Measurements from ENCODE around the gene ERVK3-1.

Gene ERVK3-1

DNA sequence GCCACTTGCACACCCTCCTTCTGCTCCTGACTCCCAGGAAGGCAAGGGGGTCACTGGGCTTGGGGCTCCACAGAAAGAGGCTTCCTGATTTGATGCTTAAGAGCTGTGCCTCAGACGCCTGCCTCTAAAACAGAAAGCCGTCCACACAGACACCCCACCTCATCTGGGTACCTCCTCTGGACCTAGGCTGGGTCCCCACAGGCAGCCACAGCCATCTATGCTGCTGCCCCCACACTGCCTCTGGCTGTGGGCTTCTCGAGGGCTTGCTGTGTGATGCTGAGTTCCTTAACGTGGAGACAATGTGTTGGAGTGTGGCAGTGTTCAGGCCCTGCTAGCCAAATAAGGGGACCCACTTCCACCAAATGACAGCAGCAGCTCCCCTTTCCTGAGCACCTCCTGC, 13.1 kb downstream of the ERVK3-1 start:
- no peak overlapping the region for H3K9ac ChIP-seq (ENCODE audit: low read depth, low read length, poor library complexity)
- H2AFZ ChIP-seq (ENCODE audit: low read length): no peak overlapping the region
- H3K4me3 ChIP-seq (ENCODE audit: low read length in 2 of 2): no peak overlapping the region
- H3K36me3 ChIP-seq (replicated peaks in 1 of 2; ENCODE audit: control insufficient read depth in 2 of 2, insufficient read depth in 2 of 2, low read length in 2 of 2): peaks cover 26 to 67% of the 10 kb centered on the region in 2 donors
- H2AK5ac ChIP-seq (ENCODE audit: low read depth, low read length): no peak overlapping the region
- H3K14ac ChIP-seq (ENCODE audit: low read length): no peak overlapping the region
- DNase-seq (ENCODE audit: low spot score): no peak
- no peak overlapping the region for H2BK120ac ChIP-seq (ENCODE audit: low read depth, low read length)
- H3K27ac ChIP-seq (replicated peaks; ENCODE audit: low read length): no peak overlapping the region
- no peaks in the 10 kb centered on the region for H3K9me3 ChIP-seq (replicated peaks in 1 of 2; ENCODE audit: control insufficient read depth in 2 of 2, insufficient read depth in 1 of 2, low read depth in 1 of 2, low read length in 2 of 2)
- H2BK5ac ChIP-seq (ENCODE audit: low read length): no peak overlapping the region
- H3K18ac ChIP-seq (ENCODE audit: low read length): no peak overlapping the region
- H2BK12ac ChIP-seq (ENCODE audit: low read length): no peak overlapping the region
- WGBS, 2 donors (ENCODE audit: extremely low coverage in 2 of 2, insufficient read length in 2 of 2, insufficient replicate concordance in 1 of 2): no CpG with 5 or more reads among the region's 4 CpGs
- no peak overlapping the region for H4K8ac ChIP-seq (ENCODE audit: low read depth, low read length)
- no peak overlapping the region for H3K4ac ChIP-seq (ENCODE audit: low read length)
- H3K23ac ChIP-seq (ENCODE audit: low read depth, low read length, poor library complexity): no peak overlapping the region
- no peaks in the 10 kb centered on the region for H3K4me1 ChIP-seq (ENCODE audit: control insufficient read depth in 2 of 2, insufficient read depth in 1 of 2, low read depth in 1 of 2, low read length in 2 of 2)
- H3K27me3 ChIP-seq (ENCODE audit: control insufficient read depth in 3 of 3, insufficient read depth in 3 of 3, low read depth in 1 of 3, low read length in 3 of 3): no peaks in the 10 kb centered on the region
- H2BK15ac ChIP-seq (ENCODE audit: low read length): no peak overlapping the region
- H4K91ac ChIP-seq (ENCODE audit: low read depth, low read length, poor library complexity): no peak overlapping the region
- peaks cover 2% of the 10 kb centered on the region for H3K79me1 ChIP-seq (ENCODE audit: low read depth, low read length)
- H3K4me2 ChIP-seq (ENCODE audit: insufficient read depth, low read length, poor library complexity, severe bottlenecking): no peak overlapping the region

GRCh38 chr19:58319241-58319640, 14.1 kb downstream of the ERVK3-1 start:
- Histone ChIP-seq H2BK120ac (ENCODE audit: low read depth, low read length) (no peak overlapping the region), H3K27me3 (ENCODE audit: control insufficient read depth in 3 of 3, insufficient read depth in 3 of 3, low read depth in 1 of 3, low read length in 3 of 3) (no peaks in the 10 kb centered on the region), H3K9ac (ENCODE audit: low read depth, low read length, poor library complexity) (peak overlapping the region; percentile 1), H2AFZ (ENCODE audit: low read length) (no peak overlapping the region), H4K91ac (ENCODE audit: low read depth, low read length, poor library complexity) (no peak overlapping the region), H2BK12ac (ENCODE audit: low read length) (no peak overlapping the region), H3K4me1 (ENCODE audit: control insufficient read depth in 2 of 2, insufficient read depth in 1 of 2, low read depth in 1 of 2, low read length in 2 of 2) (no peaks in the 10 kb centered on the region), H3K23ac (ENCODE audit: low read depth, low read length, poor library complexity) (peak overlapping the region; percentile 17), H4K8ac (ENCODE audit: low read depth, low read length) (no peak overlapping the region), H3K14ac (ENCODE audit: low read length) (no peak overlapping the region), H3K18ac (ENCODE audit: low read length) (no peak overlapping the region), H3K4ac (ENCODE audit: low read length) (no peak overlapping the region), H2BK5ac (ENCODE audit: low read length) (no peak overlapping the region), H3K4me3 (ENCODE audit: low read length in 2 of 2) (no peak overlapping the region), H3K4me2 (ENCODE audit: insufficient read depth, low read length, poor library complexity, severe bottlenecking) (no peak overlapping the region), H3K36me3 (replicated peaks in 1 of 2; ENCODE audit: control insufficient read depth in 2 of 2, insufficient read depth in 2 of 2, low read length in 2 of 2) (peaks cover 23 to 57% of the 10 kb centered on the region in 2 donors), H2AK5ac (ENCODE audit: low read depth, low read length) (no peak overlapping the region), H3K9me3 (replicated peaks in 1 of 2; ENCODE audit: control insufficient read depth in 2 of 2, insufficient read depth in 1 of 2, low read depth in 1 of 2, low read length in 2 of 2) (no peaks in the 10 kb centered on the region), H2BK15ac (ENCODE audit: low read length) (no peak overlapping the region), H3K79me1 (ENCODE audit: low read depth, low read length) (peaks cover 2% of the 10 kb centered on the region), H3K27ac (replicated peaks; ENCODE audit: low read length) (no peak overlapping the region)
- WGBS, 2 donors (ENCODE audit: extremely low coverage in 2 of 2, insufficient read length in 2 of 2, insufficient replicate concordance in 1 of 2): no CpG with 5 or more reads among the region's 10 CpGs
- DNase-seq (ENCODE audit: low spot score): no peak

DNA sequence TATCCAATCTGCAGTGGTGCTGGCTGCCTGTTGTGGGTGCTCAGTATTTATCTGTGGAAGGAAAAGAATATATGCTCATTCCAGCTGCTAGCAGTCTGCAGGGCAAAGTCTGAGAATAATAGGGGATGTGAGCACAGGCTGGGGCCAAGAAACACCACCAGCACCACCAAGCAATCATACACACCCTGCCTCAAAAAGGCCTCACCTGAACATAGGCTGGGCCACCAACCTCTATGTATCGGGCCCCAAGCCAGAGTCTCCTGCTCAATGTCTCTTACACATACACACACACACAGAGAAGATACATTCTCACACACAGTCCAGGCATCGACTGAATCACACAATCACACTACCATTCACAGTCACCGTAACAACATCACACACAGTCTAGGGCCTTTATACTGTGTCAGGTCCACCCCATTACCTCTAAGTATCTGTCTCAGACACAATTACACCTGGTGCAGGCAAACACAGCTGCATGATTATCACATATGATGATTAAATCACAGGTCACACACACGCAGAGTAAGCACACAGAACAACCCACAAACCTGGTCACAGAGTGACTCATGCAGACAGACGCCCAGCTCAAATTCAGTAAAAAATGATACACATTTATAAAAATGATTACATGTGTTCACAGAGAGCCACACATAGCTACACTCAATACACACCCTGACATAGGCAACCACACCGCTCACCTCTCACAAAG, 20.3 kb downstream of the ERVK3-1 start:
- Histone ChIP-seq H2BK12ac (ENCODE audit: low read length) (no peak overlapping the region), H3K23ac (ENCODE audit: low read depth, low read length, poor library complexity) (no peak overlapping the region), H4K91ac (ENCODE audit: low read depth, low read length, poor library complexity) (no peak overlapping the region), H3K9ac (ENCODE audit: low read depth, low read length, poor library complexity) (no peak overlapping the region), H3K79me1 (ENCODE audit: low read depth, low read length) (peaks cover 7% of the 10 kb centered on the region), H3K36me3 (replicated peaks in 1 of 2; ENCODE audit: control insufficient read depth in 2 of 2, insufficient read depth in 2 of 2, low read length in 2 of 2) (peaks cover 4 to 25% of the 10 kb centered on the region in 2 donors), H3K4me2 (ENCODE audit: insufficient read depth, low read length, poor library complexity, severe bottlenecking) (peak overlapping the region; percentile 95), H2BK15ac (ENCODE audit: low read length) (no peak overlapping the region), H3K4me1 (ENCODE audit: control insufficient read depth in 2 of 2, insufficient read depth in 1 of 2, low read depth in 1 of 2, low read length in 2 of 2) (peaks cover 5 to 8% of the 10 kb centered on the region in 2 donors), H3K4me3 (ENCODE audit: low read length in 2 of 2) (peak overlapping the region in 1 of 2 donors; percentile 74), H4K8ac (ENCODE audit: low read depth, low read length) (no peak overlapping the region), H3K14ac (ENCODE audit: low read length) (no peak overlapping the region), H3K9me3 (replicated peaks in 1 of 2; ENCODE audit: control insufficient read depth in 2 of 2, insufficient read depth in 1 of 2, low read depth in 1 of 2, low read length in 2 of 2) (no peaks in the 10 kb centered on the region), H2BK120ac (ENCODE audit: low read depth, low read length) (no peak overlapping the region), H3K27me3 (ENCODE audit: control insufficient read depth in 3 of 3, insufficient read depth in 3 of 3, low read depth in 1 of 3, low read length in 3 of 3) (no peaks in the 10 kb centered on the region), H2AFZ (ENCODE audit: low read length) (no peak overlapping the region), H3K27ac (replicated peaks; ENCODE audit: low read length) (no peak overlapping the region), H2BK5ac (ENCODE audit: low read length) (no peak overlapping the region), H3K4ac (ENCODE audit: low read length) (no peak overlapping the region), H2AK5ac (ENCODE audit: low read depth, low read length) (no peak overlapping the region), H3K18ac (ENCODE audit: low read length) (no peak overlapping the region)
- DNase-seq (ENCODE audit: low spot score): no peak
- no CpG with 5 or more reads among the region's 6 CpGs for WGBS, 2 donors (ENCODE audit: extremely low coverage in 2 of 2, insufficient read length in 2 of 2, insufficient replicate concordance in 1 of 2)

DNA sequence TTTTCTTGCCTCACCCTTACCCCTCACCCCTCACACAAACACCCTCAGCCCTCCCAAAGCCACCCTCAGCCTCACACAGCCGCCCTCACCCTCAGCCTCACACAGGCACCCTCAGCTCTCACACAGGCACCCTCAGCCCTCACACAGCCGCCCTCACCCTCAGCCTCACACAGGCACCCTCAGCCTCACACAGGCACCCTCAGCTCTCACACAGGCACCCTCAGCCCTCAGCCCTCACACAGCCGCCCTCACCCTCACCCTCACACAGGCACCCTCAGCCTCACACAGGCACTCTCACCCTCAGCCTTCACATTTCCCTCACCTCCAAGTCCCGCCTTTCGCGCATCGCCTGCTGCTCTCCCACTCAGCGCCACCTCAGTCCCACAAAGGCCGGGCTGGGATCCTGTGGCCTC, 21.3 kb downstream of the ERVK3-1 start:
- Histone ChIP-seq H2BK12ac (ENCODE audit: low read length) (peak overlapping the region; percentile 91), H3K4me2 (ENCODE audit: insufficient read depth, low read length, poor library complexity, severe bottlenecking) (peak overlapping the region; percentile 95), H3K18ac (ENCODE audit: low read length) (peak overlapping the region; percentile 89), H4K8ac (ENCODE audit: low read depth, low read length) (no peak overlapping the region), H3K4me1 (ENCODE audit: control insufficient read depth in 2 of 2, insufficient read depth in 1 of 2, low read depth in 1 of 2, low read length in 2 of 2) (peaks cover 5 to 8% of the 10 kb centered on the region in 2 donors), H3K36me3 (replicated peaks in 1 of 2; ENCODE audit: control insufficient read depth in 2 of 2, insufficient read depth in 2 of 2, low read length in 2 of 2) (peaks cover 4 to 24% of the 10 kb centered on the region in 2 donors), H3K9me3 (replicated peaks in 1 of 2; ENCODE audit: control insufficient read depth in 2 of 2, insufficient read depth in 1 of 2, low read depth in 1 of 2, low read length in 2 of 2) (no peaks in the 10 kb centered on the region), H2BK5ac (ENCODE audit: low read length) (no peak overlapping the region), H3K23ac (ENCODE audit: low read depth, low read length, poor library complexity) (peak overlapping the region; percentile 70), H2BK15ac (ENCODE audit: low read length) (no peak overlapping the region), H2BK120ac (ENCODE audit: low read depth, low read length) (peak overlapping the region; percentile 38), H3K4me3 (ENCODE audit: low read length in 2 of 2) (peak overlapping the region; percentile 74 to 97), H3K4ac (ENCODE audit: low read length) (peak overlapping the region; percentile 61), H3K79me1 (ENCODE audit: low read depth, low read length) (peaks cover 7% of the 10 kb centered on the region), H3K27ac (replicated peaks; ENCODE audit: low read length) (no peak overlapping the region), H3K14ac (ENCODE audit: low read length) (peak overlapping the region; percentile 95), H4K91ac (ENCODE audit: low read depth, low read length, poor library complexity) (no peak overlapping the region), H2AFZ (ENCODE audit: low read length) (peak overlapping the region; percentile 97), H3K27me3 (ENCODE audit: control insufficient read depth in 3 of 3, insufficient read depth in 3 of 3, low read depth in 1 of 3, low read length in 3 of 3) (no peaks in the 10 kb centered on the region), H3K9ac (ENCODE audit: low read depth, low read length, poor library complexity) (peak overlapping the region; percentile 100), H2AK5ac (ENCODE audit: low read depth, low read length) (peak overlapping the region; percentile 86)
- no CpG with 5 or more reads among the region's 9 CpGs for WGBS, 2 donors (ENCODE audit: extremely low coverage in 2 of 2, insufficient read length in 2 of 2, insufficient replicate concordance in 1 of 2)
- DNase-seq (ENCODE audit: low spot score): no peak

Data from neuronal stem cell (in vitro differentiated cells).